Left forelimb (tissue), 1 donor: Measurements from ENCODE around the gene ZNF516.

ENCODE experiments used
- DNase-seq: peaks from one replicate; pipeline ENCODE4 v3.0.0-alpha.2; 2018; ENCODE audit warnings: low spot score

The ZNF516 gene

DNA sequence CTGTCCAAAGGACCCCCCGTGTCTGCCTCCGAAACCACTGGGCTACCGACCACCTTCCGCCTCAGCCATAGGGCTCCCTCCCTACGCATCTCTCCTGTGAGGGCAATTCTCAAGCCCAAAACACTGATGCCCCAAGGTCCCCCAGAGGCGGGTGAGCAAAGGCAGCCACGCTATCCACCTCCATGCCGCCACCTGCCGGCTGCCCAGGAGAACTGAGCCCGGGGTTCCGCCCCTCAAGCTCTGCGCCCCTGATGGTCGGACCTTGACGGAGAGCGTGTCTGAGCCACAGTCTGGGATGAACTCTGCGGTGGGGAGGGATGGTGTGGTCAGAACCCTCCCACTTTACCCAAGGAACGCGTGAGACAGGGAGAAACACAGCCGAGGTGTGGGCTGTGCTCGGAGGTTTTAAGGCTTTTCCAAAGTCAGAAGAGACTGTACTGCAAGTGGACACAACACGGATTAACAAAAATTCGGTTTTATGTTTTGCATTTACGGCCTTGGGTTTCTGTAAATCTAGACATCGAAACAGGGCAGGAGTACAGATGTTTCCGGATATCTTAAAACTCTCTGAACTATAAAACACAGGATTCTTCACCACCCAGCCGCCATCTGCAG is 114.1 kb downstream of the ZNF516 start:
- DNase-seq: no peak

DNA sequence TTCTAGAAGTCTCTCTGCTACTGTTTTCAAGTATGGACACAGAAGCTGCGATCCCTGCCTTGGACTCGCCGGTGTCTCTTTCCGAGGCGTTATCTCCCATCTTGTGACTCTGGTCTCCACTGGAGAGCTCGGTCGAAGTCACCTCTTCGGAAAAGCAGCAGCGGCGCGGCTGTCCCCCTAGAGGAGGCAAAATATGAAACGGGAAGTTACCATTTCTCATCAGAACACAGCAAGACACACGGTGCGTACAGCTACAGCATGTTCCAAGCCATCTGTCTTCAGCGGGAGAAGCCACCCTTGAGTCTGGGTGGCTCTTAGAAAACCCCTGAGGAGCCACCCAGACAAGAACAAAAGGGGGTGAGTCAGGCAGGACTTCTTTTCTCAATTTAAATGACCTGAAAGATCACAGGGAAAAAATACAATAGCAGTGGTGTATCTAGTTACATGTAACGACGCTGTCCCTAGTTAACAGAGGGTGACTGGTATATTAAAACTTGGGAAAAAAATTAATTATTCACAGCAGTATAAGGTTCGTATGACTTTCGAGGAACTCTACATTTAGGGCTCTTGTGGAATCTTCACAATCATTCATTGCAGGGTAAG is 114.8 kb downstream of the ZNF516 start:
- DNase-seq: no peak

DNA sequence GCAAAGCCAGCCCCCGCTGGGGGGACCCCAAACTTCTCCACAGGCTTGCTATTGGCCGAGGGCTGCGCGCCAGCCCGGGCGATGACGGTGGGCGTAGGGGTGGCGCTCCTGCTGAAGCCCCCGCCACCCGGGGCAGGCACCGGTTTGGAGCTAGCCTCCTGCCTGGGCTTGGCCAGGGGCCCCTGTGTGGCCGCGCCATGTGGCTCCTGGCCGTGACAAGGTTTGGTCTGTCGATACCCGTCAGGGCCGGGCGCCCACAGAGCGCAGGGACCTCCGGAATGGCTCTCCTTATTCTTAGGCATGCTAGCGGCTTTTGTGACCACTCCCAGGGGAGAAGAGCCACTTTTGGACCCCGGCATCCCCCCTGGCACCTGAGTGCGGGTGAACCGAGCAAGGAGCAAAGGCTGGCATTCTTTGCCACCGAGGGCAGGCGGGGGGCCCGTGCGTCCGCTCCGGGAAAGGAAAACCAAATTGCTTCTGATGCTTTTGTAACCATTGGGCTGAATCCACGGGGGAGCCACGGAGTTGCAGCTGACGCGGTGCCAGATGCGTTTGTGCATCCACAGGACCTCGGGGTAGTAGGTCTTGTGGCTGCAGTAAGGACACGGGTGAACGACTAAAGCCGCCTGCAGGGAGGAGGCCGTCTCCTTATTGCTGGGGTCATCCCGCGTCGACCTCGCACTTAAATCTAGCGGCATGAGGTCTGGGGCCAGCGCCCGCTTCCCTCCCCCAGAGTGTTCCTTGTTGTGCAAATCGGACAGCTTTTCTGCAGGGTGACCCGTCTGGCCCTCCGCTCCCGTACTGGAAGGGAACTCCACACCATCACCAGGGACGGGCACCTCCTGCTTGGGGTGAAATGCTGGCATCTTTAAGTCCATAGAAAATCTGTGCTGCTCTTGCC is 115.6 kb downstream of the ZNF516 start:
- no peak for DNase-seq

DNA sequence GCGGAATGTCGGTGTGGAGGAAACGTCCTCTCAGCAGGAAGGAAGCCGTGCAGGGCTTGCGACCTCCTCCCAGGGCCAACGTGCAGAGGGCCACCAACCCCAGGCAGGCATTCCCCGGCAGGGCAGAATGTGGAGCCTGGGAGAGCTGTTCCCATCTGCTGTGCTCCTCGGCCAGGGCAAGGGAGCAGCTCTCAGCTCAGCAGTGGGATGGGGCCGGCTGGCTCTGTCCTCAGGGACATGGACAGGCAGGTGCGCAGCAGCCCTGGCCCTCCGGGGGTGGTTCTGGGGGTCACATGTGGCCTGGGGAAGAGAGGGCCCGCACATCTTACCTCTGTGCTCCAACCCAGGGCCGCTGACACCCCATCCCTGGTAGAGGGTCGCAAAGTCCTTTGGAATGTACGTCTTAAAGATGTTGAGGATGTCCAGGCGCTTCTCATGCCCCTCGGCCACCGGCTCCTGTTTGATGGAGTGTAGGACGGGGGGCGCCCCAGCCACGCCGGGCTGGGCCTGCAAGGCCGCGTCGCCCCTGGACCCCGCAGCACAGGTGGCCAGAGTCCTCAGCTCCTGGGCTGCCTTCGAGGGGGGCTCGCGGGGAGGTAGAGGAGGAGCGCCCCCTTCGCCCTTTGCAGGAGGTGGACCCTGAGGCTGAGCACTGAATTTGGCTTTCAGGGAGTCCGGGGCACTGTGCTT is 116.4 kb downstream of the ZNF516 start:
- no peak for DNase-seq

DNA sequence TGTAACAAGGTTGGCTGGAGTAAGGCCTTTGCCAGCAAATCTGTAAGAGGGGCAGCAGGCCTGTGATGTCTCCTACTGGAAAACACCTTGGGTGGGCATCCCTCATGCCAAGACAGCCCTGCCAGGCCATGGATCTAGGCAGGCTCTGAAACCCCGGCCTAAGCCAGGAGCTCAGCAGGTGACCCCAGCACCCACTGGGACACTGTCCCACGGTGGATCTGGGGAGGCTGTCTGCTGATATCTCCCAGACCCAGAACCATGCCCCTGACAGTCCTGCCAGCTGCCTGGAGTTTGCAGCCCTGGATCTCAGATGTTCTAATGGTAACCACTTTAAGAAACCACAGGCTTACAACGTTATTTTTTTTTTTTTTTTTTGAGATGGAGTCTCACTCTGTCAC is 117.7 kb downstream of the ZNF516 start:
- no peak for DNase-seq

DNA sequence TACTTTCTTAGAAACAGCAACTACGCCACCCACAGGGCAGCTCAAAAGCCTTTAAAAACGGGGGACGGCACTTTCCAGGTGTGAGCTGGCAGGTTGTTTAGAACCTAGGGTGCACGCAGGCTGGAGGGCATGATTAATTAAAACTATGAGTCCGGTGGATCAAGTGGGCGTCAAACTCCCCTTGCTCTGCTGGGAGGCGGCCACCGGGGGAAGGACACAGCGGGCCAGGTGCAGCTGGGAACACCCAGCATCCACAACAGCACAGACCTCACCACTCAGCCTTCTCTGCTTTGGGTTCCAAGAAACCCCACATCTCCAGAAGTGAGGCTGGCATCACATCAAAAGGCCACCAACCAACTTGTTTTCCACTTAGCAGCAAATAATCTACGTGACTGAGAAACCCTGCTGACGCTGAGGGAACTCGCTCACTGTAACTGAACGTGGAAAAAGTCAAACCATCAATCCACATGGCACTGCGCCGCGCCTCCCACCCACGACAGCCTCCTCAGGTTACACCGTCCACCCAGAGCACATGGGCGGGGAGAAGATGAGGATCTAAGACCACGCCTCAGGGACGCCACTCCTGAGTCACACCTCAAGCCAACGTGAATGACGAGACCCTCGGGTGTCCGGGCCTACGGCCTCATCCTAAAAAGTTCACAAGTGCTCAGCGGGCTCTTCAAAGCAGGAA is 118.2 kb downstream of the ZNF516 start:
- DNase-seq: no peak

DNA sequence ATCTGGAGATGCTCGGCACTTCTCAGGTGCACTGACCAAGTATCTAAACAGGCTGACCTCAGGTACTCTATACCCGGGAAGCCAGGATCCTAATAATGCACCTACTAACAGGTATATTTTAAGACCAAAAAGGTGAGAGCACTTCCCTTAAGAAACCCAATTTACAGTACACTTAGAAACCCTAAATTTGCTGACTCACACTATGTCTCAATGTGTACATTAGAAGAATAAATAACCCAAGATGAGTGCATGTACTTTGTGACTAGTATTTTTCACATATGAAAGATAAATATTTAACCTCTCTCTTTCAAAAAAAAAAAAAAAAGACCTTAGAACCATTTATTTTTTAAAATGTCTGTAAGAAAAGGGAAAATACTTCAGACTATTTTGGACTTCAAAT is 118.8 kb downstream of the ZNF516 start:
- no peak for DNase-seq

DNA sequence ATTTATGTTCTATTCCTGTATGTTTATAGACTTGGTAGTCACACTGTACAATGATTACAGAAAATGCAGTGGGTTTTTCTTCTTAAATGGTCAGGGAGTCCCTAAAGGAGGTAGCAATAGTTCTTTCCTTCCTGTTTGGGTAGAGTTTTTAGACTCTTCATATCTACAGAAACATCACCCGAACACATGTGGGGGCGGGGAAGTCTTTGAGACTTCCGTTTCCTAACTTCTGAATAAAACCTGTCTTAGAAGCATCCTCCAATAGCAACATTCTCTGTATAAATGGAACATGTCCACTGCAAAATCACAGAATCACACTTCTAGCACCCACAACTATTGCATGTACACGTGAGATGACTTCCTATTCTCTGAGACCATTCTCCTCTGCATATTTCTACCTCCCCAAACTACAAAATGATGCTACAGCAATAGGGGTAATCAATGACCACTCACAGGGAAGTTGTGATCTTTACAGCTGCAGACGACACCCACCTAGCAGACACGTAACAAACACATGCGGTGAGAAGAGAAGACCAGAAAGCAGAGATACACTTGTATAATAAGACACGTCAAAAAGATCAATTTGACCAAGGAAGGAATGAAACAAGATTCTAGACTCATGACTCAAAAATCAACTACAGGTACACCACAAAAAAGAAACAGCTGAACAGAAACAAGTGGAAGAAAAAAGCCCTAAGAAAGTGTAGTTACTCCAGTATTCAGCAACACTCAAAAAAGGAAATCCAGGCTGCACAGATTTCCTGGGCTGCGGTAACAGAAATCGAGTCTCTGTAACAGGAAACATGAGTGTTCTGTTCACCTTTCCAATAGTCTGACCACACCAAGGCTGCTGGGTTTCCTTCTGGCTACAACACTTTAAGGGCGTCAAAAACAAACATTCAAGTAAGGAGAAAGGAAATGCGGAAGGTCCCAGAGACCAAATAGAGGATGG is 120.4 kb downstream of the ZNF516 start:
- DNase-seq: no peak

DNA sequence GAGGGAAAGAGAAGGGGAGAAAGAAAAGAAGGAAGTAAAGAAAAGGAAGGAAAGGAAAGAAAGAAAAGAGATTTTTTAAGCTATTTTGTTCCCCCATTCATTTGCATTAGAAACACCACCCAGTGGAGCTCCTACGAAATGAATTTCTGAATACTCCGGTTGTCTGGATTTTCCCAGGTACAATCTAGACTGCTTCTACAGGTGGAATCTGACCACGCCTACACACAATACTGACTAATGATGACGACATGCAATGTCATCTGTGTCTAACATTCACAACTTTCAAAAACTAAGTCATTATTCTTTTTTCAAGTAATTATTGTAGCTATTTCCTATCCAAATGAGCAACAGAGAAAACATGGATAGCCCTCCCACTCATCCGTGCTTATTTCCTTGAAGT is 121.7 kb downstream of the ZNF516 start:
- DNase-seq: no peak

DNA sequence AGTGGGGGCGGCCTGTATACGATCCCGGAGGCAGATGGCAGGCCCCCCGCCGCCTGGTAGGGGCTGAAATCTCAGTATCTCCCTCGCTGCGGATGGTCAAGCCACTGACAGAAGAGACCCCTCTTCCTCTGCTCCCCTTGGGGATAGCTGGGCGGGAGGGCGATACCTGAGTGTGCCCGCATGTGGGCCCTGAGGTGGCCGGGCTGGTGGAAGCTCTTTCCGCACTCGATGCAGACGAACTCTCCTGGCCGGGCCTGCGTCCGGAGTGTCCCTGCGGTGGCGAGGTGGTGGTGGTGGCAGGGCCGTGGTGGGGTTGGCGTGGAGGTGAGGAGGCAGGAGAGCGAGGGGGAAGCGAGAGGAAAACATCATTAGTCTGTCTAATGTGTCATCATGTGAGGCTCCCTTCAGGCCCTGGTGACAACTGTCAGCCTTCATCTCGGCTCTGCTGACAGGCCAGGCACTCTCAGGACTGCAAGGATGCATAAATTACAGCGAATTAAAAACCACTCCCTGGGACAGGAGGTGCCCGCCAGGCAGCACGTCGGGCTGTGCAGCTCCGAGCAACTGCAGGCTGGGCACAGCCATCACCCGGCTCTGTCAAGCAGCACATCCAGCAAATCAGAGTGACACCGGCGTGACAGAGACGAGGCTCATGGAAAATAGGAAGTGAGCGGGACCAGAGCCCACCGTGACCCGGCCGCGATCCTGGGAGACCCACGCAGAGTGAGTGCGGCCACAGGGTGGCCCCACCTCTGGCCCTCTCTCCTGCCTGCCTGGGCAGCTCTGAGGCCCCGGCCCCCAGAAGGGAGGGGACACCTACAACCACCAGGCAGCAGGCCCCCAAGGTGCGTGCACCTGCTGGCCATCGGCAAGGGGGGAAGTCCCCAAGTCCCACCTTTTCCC is 123.5 kb downstream of the ZNF516 start:
- DNase-seq: no peak

DNA sequence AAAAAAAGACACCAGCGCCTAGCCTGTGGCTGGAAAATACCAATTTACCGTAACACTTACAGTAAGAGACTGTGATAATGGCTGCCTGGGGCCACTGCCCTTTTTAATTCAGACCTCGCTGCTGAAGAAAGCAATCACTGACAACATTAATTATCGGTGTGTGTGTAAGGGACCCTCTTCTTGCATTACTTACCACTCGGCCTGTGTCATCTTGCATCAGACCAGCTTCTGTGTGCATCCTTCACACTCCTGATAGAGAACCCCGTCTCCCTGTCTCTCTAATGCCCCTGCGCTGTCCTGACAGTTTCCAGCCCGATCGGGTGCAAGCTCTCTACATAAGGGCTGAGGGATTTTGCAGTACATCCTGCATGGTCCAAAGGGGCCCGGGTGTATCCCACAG is 124.4 kb downstream of the ZNF516 start:
- DNase-seq: no peak

DNA sequence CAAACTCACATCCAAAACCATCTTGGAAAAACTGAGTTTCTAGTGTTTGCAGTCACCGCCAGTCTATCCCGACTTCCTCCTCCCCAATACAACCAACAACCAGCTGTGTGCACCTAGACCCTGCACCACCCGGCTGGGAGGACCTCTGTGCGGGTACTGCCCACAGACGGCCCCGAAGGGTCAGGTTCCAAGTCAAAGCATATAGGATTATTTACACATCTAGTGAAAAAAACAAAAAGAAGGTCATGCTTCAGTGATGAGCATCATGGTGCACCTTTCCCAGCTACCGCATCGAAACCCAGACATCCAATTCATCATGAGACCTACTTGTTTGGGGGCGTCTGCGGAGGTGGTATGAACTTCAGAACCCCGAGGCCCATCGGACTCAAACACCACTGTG is 124.8 kb downstream of the ZNF516 start:
- no peak for DNase-seq

DNA sequence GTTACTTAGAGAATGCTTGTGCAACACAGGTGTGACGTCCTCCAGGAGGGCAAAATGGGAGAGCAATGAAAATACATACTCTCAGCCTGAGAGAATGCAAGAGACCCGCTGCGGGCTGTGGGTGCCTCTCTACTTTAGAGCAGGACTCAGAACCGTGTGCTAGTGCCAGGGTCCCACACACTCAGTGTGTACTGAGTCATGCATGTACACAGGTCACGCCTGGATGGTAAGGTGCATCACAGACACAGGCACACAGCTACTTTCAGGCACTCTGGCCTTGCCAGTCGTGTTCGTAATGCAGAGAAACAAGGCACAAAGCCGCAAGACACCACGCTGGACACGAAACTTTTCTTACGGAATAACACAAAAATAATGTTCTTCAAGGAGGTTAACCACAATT is 125.3 kb downstream of the ZNF516 start:
- DNase-seq: no peak

DNA sequence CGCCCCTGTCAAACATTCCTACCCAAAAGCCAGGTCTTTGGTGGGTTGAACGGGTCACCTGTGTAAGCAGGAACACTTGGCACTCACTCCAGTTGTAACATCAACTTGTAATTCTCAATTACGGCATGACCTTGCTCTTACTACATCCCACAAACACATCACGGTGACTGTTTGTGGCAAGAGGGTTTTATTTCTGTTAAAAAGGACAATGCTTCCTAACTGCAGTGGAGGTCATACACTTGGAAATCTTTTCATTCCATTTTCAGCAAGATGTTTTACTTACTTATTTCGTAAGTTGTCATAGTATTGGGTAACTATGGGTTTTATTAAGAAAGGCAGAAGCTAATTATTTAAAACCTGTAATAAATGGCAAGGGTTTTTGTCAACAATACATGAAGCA is 126.1 kb downstream of the ZNF516 start:
- DNase-seq: no peak

DNA sequence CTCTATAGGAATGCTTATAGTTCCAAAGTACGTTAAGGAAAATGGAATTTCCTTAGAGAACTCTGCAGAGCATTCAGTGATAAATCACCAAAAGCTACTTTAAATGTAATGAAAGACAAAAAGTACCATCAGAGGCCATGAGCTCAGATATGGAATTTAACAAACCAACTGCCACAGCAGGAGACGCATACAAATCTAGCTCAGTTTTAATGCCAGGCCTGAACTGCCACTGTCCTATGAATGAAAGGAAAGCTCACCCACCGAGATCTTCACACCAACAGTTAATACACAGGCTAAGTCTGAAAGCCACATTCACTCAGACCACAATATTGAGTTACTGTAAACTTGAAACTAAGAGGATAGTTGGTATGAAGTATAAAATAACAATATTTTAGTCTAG is 126.8 kb downstream of the ZNF516 start:
- no peak for DNase-seq

DNA sequence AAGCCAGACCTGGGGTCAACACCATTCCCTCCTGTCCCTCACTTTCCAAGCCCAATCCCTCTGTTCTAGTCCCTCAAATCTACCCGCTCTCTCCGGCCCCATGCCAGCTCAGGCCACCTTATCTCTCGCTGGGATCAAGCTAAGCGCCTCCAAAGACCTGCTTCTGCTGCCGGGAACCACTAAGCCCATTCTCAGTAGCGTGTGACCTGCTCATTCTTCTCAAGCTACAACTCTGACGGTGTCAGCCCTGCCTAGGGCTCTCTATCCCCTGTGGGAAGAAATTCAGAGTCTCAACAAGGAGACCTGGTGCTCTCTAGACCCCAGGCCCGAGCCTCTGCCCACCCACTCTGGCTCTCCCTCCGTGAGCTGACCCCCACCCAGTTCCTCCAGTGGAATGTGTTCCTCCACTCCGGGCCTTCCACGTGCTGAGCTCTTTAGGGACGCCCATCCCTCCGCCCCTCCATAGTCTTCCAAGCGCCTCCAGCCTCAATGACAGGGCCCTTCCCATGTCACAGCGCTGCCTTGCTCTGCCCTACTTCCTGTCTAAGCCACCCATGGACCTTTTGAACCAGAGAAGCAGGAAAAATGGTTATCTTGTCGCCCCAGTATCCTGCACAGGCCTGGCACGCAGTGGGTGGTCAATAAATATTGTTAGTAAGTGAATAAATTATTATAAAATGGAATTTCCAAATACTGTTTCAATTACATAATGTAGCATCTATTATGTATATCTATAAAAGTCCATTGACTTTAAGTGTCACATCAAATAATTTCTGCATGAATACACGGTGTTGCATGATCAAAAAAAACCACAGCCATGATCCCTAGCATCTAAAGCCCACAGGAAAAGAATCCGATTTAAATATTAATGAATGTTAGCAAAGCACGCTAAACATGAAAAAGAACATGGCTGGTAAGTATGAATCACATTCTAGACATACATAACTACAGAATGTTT is 127.6 kb downstream of the ZNF516 start:
- no peak for DNase-seq

DNA sequence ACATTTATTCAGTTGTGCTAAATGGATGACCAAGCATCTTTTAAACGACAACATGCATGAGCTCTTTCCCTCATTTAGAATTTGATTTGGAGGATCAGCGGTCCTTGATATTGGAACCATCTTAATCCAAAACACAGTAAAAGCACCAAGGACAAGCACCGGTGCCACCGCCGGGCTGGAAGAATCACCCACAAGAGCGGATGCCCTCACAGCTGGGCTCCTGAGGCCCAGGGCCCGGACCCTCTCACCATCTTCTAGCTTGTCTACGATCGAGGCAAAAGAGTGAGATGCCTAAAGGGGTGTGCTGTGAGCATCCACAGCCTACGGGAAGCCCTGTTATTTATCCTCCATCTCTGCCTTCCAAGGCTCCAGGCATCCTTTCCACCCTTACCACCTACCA is 129.5 kb downstream of the ZNF516 start:
- no peak for DNase-seq
